GM12873 (cell line): ENCODE measurements around the gene AKR7A3.

Source experiments
- CTCF ChIP-seq: IDR thresholded peaks from 2 replicates; pipeline ENCODE4 v1.5.1; 2012; ENCODE audit warnings: low read depth, mild to moderate bottlenecking, moderate library complexity, low read length, control low read depth; ENCODE audit not compliant: insufficient read depth; ENCODE audit errors: missing control alignments

Gene AKR7A3

GRCh38 chr1:19262744-19263143 is 25.8 kb downstream of the AKR7A3 start:
- TF ChIP-seq CTCF: no peak

GRCh38 chr1:19262047-19262446 is 26.5 kb downstream of the AKR7A3 start:
- TF ChIP-seq CTCF: no peak

- TF ChIP-seq CTCF: no peak
Measured at GRCh38 chr1:19260211-19261138, 28.1 kb downstream of the AKR7A3 start.

GRCh38 chr1:19258353-19258752 is 30.2 kb downstream of the AKR7A3 start:
- TF ChIP-seq CTCF: no peak

- no peak for TF ChIP-seq CTCF
Measured at GRCh38 chr1:19257178-19257914, 31.2 kb downstream of the AKR7A3 start.

GRCh38 chr1:19255288-19255687 is 33.3 kb downstream of the AKR7A3 start:
- no peak for TF ChIP-seq CTCF

- no peak for TF ChIP-seq CTCF
Measured at GRCh38 chr1:19254416-19254815, 34.2 kb downstream of the AKR7A3 start.
